Ishikawa (cell line): Measurements from ENCODE around the gene C3orf85.

Experiments used
- CEBPB ChIP-seq: IDR thresholded peaks from 2 replicates; pipeline ENCODE4 v1.6.1; 2012
- CREB1 ChIP-seq: IDR thresholded peaks from 2 replicates; pipeline ENCODE4 v1.6.1; 2012; ENCODE audit warnings: low read depth
- EGR1 ChIP-seq: IDR thresholded peaks from 2 replicates; pipeline ENCODE4 v1.6.1; 2012
- EP300 ChIP-seq: IDR thresholded peaks from 2 replicates; pipeline ENCODE4 v1.6.1; 2012; ENCODE audit warnings: borderline replicate concordance
- FOXM1 ChIP-seq: IDR thresholded peaks from 2 replicates; pipeline ENCODE4 v1.6.1; 2012; ENCODE audit warnings: low read depth, borderline replicate concordance
- NFIC ChIP-seq: IDR thresholded peaks from 2 replicates; pipeline ENCODE4 v1.6.1; 2012
- RAD21 ChIP-seq: IDR thresholded peaks from 2 replicates; pipeline ENCODE4 v1.6.1; 2012; ENCODE audit warnings: low read depth
- TAF1 ChIP-seq: IDR thresholded peaks from 2 replicates; pipeline ENCODE4 v1.6.1; 2012; ENCODE audit warnings: low read depth, mild to moderate bottlenecking
- TCF12 ChIP-seq: IDR thresholded peaks from 2 replicates; pipeline ENCODE4 v1.6.1; 2012; ENCODE audit warnings: low read depth
- TEAD4 ChIP-seq: IDR thresholded peaks from 2 replicates; pipeline ENCODE4 v1.6.1; 2012
- YY1 ChIP-seq: IDR thresholded peaks from 2 replicates; pipeline ENCODE4 v1.6.1; 2012; ENCODE audit warnings: low read depth
- ZBTB7A ChIP-seq: IDR thresholded peaks from 2 replicates; pipeline ENCODE4 v1.6.1; 2012; ENCODE audit warnings: low read depth
- TF ChIP-seq, protein P1 (sequence below): IDR thresholded peaks from 2 replicates; pipeline ENCODE4 v1.6.1; 2012; ENCODE audit warnings: low read depth, mild to moderate bottlenecking
- TF ChIP-seq, protein P2 (sequence below): IDR thresholded peaks from 2 replicates; pipeline ENCODE4 v1.6.1; 2012
- TF ChIP-seq, protein P3 (sequence below): IDR thresholded peaks from 2 replicates; pipeline ENCODE4 v1.6.1; 2012

The C3orf85 gene

DNA sequence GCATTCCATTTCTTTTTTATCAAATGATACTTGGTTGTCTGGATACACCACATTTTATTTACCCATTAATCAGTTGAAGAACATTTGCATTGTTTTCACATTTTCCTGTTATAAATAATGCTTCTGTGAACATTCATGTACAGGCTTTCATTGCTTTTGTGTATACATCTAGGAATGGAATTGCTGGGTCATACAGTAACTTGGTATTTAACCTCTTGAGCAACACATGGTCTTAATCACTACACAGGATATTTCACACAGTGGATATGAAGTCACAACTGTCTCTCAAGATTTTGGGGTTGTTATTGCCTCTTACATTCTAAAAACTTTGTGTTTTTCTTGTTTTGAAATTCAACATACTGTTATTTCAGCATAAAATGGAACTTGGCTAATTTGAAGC, 48.2 kb downstream of the C3orf85 start:
- TF ChIP-seq TCF12 (no peak), ZBTB7A (no peak), TEAD4 (no peak), FOXM1 (no peak), CEBPB (no peak)
- TF ChIP-seq, protein P1, sequence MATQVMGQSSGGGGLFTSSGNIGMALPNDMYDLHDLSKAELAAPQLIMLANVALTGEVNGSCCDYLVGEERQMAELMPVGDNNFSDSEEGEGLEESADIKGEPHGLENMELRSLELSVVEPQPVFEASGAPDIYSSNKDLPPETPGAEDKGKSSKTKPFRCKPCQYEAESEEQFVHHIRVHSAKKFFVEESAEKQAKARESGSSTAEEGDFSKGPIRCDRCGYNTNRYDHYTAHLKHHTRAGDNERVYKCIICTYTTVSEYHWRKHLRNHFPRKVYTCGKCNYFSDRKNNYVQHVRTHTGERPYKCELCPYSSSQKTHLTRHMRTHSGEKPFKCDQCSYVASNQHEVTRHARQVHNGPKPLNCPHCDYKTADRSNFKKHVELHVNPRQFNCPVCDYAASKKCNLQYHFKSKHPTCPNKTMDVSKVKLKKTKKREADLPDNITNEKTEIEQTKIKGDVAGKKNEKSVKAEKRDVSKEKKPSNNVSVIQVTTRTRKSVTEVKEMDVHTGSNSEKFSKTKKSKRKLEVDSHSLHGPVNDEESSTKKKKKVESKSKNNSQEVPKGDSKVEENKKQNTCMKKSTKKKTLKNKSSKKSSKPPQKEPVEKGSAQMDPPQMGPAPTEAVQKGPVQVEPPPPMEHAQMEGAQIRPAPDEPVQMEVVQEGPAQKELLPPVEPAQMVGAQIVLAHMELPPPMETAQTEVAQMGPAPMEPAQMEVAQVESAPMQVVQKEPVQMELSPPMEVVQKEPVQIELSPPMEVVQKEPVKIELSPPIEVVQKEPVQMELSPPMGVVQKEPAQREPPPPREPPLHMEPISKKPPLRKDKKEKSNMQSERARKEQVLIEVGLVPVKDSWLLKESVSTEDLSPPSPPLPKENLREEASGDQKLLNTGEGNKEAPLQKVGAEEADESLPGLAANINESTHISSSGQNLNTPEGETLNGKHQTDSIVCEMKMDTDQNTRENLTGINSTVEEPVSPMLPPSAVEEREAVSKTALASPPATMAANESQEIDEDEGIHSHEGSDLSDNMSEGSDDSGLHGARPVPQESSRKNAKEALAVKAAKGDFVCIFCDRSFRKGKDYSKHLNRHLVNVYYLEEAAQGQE, result no peak
- TF ChIP-seq, protein P2, sequence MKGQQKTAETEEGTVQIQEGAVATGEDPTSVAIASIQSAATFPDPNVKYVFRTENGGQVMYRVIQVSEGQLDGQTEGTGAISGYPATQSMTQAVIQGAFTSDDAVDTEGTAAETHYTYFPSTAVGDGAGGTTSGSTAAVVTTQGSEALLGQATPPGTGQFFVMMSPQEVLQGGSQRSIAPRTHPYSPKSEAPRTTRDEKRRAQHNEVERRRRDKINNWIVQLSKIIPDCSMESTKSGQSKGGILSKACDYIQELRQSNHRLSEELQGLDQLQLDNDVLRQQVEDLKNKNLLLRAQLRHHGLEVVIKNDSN, result no peak

DNA sequence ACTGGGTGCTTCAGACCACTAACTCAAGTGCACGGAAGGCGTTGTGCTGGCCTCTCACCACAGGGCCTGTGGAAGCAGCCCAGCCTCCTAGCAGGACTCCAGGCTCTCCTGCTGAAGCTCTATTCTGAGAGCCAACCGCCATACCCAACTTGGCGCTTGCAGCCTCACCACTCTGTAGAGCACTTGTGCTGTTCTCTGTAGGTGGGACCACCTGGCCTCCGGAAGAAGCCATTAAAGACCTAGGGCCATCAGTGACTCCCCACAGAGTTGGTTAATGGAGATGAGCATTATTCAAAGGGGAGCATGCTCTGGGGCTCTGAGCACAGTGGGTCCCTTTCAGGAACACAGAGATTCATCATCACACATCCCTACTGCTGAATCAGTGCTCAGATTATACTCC, 50.9 kb downstream of the C3orf85 start:
- TF ChIP-seq RAD21 (no peak), TAF1 (no peak), FOXM1 (no peak), CEBPB (no peak), TCF12 (no peak), TEAD4 (no peak), NFIC (no peak), YY1 (no peak), EP300 (no peak), EGR1 (no peak)
- TF ChIP-seq, protein P3, sequence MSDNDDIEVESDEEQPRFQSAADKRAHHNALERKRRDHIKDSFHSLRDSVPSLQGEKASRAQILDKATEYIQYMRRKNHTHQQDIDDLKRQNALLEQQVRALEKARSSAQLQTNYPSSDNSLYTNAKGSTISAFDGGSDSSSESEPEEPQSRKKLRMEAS, result no peak
- TF ChIP-seq, protein P1, result no peak
- TF ChIP-seq, protein P2, result no peak

DNA sequence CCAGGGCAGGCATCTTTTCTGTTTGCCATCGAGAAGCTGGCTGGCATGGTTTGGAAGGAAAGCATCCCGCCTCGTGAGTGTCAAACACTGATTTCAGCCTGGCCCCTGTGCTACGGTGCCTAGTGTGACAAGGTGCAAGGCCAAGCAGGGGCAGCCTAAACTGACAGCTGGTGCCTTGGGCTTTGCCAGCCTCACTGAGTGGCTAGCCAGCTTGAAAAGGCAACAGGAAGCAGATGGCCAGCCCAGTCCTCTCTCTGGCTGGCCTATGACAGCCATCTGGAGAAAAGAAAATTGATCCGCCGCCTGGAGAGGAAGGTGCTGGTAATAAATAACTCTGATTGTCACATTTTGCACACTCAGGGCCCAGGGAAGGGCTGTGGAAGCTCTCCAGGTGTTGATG, 52.2 kb downstream of the C3orf85 start:
- TF ChIP-seq, protein P2, result no peak
- TF ChIP-seq NFIC (no peak), FOXM1 (no peak), TCF12 (no peak), ZBTB7A (no peak), RAD21 (no peak), CEBPB (no peak), CREB1 (no peak), YY1 (no peak), EGR1 (no peak), TEAD4 (no peak), TAF1 (no peak), EP300 (no peak)
- TF ChIP-seq, protein P1, result no peak
- TF ChIP-seq, protein P3, result no peak

DNA sequence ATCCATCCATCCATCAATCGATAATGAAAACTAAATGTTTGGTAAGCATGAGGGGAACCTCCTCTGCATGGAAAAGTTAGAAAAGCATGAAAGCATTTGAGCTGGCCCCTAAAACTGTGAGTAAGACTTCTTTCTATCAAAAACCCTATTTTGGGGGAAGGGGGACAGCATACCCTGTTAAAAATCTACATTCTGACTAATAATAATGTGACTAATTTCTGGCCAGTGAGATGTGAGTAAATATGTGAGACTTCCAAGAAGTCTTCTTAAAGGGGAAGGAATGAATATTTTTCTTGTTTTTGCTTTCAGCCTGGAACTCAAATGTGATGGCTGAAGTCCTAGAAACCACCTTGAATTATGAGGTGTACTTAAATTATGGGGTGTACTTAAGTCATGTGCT, 54.9 kb downstream of the C3orf85 start:
- TF ChIP-seq EGR1 (no peak), CEBPB (no peak), ZBTB7A (no peak), NFIC (no peak), EP300 (no peak), TAF1 (no peak), CREB1 (no peak), TEAD4 (no peak), TCF12 (no peak), RAD21 (no peak), FOXM1 (no peak), YY1 (no peak)
- TF ChIP-seq, protein P2, result no peak
- TF ChIP-seq, protein P3, result no peak
- TF ChIP-seq, protein P1, result no peak
